Endothelial cell of umbilical vein (primary cell): Measurements from ENCODE around the gene CEP72. TPM values are rescaled to one million over a fixed set of nuclear protein-coding genes. Genes with fewer than 3 reads are reported as not detected.

Source experiments
- BruUV-seq: library from RNA; stranded (reverse); fragments of 400-500 nt; replicated peaks from 2 replicates; lab custom pipeline; 2021; lab: Mats Ljungman, UMichigan
- CTCF ChIA-PET: fragments of 300-600, 350-600 bp; sonication (Branson Sonifier 250); formaldehyde crosslinking; loops from one replicate; lab custom pipeline; 2021; ENCODE audit warnings: antibody characterized with exemption, inconsistent platforms; lab: Charles Lee
- POLR2A ChIA-PET: fragments of 300-600, 350-600 bp; sonication (Branson Sonifier 250); formaldehyde crosslinking; loops from one replicate; lab custom pipeline; 2021; ENCODE audit warnings: antibody characterized with exemption, inconsistent platforms; lab: Charles Lee
- DNase-seq: peaks from one replicate; pipeline ENCODE4 v3.0.0-alpha.2; 2011; ENCODE audit warnings: low read depth, low spot score
- FAIRE-seq: peaks from 2 replicates; lab custom pipeline; 2011; peaks lifted over from hg19 to GRCh38; lab: Jason Lieb, UNC
- H2AFZ ChIP-seq: 2 replicates; pipeline ENCODE4 v1.6.0; 2012; ENCODE audit warnings: low read depth, low read length, control low read depth, inconsistent platforms
- H3K27ac ChIP-seq: 2 replicates; pipeline ENCODE4 v1.5.1; 2011; ENCODE audit warnings: low read depth, mild to moderate bottlenecking, control low read depth, low read length, moderate library complexity; ENCODE audit not compliant: insufficient read depth
- H3K27me3 ChIP-seq, 2 experiments: 2 replicates each; pipeline versions ENCODE4 v1.6.0 to v1.6.1; 2011; ENCODE audit warnings: low read length in 2 of 2, mixed read lengths in 1 of 2; ENCODE audit not compliant: control insufficient read depth in 2 of 2, insufficient read depth in 2 of 2
- H3K36me3 ChIP-seq, 2 experiments: 2 replicates in 1 of 2; 3 replicates in 1 of 2; pipeline ENCODE4 v1.5.1; 2011; ENCODE audit warnings: low read length in 2 of 2, mild to moderate bottlenecking in 1 of 2, moderate library complexity in 1 of 2; ENCODE audit not compliant: control insufficient read depth in 2 of 2, insufficient read depth in 2 of 2; ENCODE audit errors: extremely low read depth in 1 of 2
- H3K4me1 ChIP-seq: 3 replicates; pipeline ENCODE4 v1.5.1; 2011; ENCODE audit warnings: mild to moderate bottlenecking, low read length; ENCODE audit not compliant: control insufficient read depth, insufficient read depth; ENCODE audit errors: extremely low read depth
- H3K4me2 ChIP-seq: 2 replicates; pipeline ENCODE4 v1.6.1; 2011; ENCODE audit warnings: low read length, control low read depth, mixed read lengths; ENCODE audit not compliant: insufficient read depth
- H3K4me3 ChIP-seq, 3 experiments: fragments of 200-600 bp in 1 of 3; sonication (generic), shearing (Covaris generic) in 1 of 3; replicated peaks in 1 of 3; 2 replicates each; pipeline ENCODE4 v1.5.1; 2011 to 2016; ENCODE audit warnings: control low read depth in 3 of 3, low read length in 3 of 3, mild to moderate bottlenecking in 2 of 3, inconsistent platforms in 1 of 3, low read depth in 1 of 3, moderate library complexity in 1 of 3; ENCODE audit not compliant: insufficient read depth in 1 of 3
- H3K79me2 ChIP-seq: 2 replicates; pipeline ENCODE4 v1.6.0; 2012; ENCODE audit warnings: low read length, inconsistent platforms; ENCODE audit not compliant: control insufficient read depth, insufficient read depth
- H3K9ac ChIP-seq: replicated peaks from 2 replicates; pipeline ENCODE3; 2011; ENCODE audit warnings: low read length, control low read depth; ENCODE audit not compliant: insufficient read depth; ENCODE audit errors: extremely low read depth
- H3K9me1 ChIP-seq: replicated peaks from 3 replicates; pipeline ENCODE4 v1.6.0; 2011; ENCODE audit warnings: mild to moderate bottlenecking, low read length; ENCODE audit not compliant: control insufficient read depth, insufficient read depth; ENCODE audit errors: extremely low read depth
- H3K9me3 ChIP-seq: replicated peaks from 2 replicates; pipeline ENCODE4 v1.5.1; 2012; ENCODE audit warnings: low read length, inconsistent platforms; ENCODE audit not compliant: control insufficient read depth, insufficient read depth
- H4K20me1 ChIP-seq: replicated peaks from 2 replicates; pipeline ENCODE3; 2011; ENCODE audit warnings: mild to moderate bottlenecking, low read length; ENCODE audit not compliant: control insufficient read depth, insufficient read depth; ENCODE audit errors: extremely low read depth
- EZH2 ChIP-seq: IDR thresholded peaks from 2 replicates; pipeline ENCODE4 v1.6.1; 2012; ENCODE audit warnings: borderline replicate concordance, low read depth, mild to moderate bottlenecking, moderate library complexity, low read length, inconsistent platforms; ENCODE audit not compliant: severe bottlenecking
- FOS ChIP-seq: IDR thresholded peaks from 2 replicates; pipeline ENCODE4 v1.6.1; 2011; ENCODE audit warnings: mild to moderate bottlenecking, low read length, moderate library complexity, borderline replicate concordance; ENCODE audit not compliant: insufficient read depth
- GATA2 ChIP-seq: IDR thresholded peaks from 2 replicates; pipeline ENCODE4 v1.7.0; 2011; ENCODE audit warnings: low read depth, mild to moderate bottlenecking, moderate library complexity, mixed read lengths, low read length; ENCODE audit not compliant: insufficient read length, insufficient read depth
- JUN ChIP-seq: IDR thresholded peaks from 2 replicates; pipeline ENCODE4 v1.6.1; 2011; ENCODE audit warnings: borderline replicate concordance, low read depth; ENCODE audit not compliant: insufficient read length, insufficient read depth
- MYC ChIP-seq: IDR thresholded peaks from one replicate; pipeline ENCODE4 v1.6.1; 2011; ENCODE audit warnings: mild to moderate bottlenecking, low read depth, low read length
- POLR2A ChIP-seq: IDR thresholded peaks from 2 replicates; pipeline ENCODE4 v1.6.1; 2012; ENCODE audit warnings: low read depth, mild to moderate bottlenecking, control low read depth, low read length
- POLR2AphosphoS5 ChIP-seq: IDR thresholded peaks from 2 replicates; pipeline ENCODE4 v1.6.1; 2012; ENCODE audit warnings: low read depth, mild to moderate bottlenecking, control low read depth, low read length, moderate library complexity; ENCODE audit not compliant: insufficient read depth
- dilution Hi-C: fragments of 300-500 bp; cut with MboI; formaldehyde crosslinking; loops from one replicate; pipeline ENCODE4 v1.15.0; 2019; ENCODE audit warnings: low sequenced_read_pairs; ENCODE audit not compliant: extremely low pct_ligation_motif_present
- intact Hi-C: fragments of 100-400 bp; cut with micrococcal nuclease; formaldehyde crosslinking; loops from one replicate; pipeline ENCODE4 v1.10.0; 2022
- polyA plus RNA-seq, 4 experiments: library from polyadenylated mRNA; depleted of rRNA in 3 of 4; stranded (reverse) in 3 of 4; unstranded in 1 of 4; fragments of >200 nt; gene quantifications; 2 replicates each; pipeline versions ENCODE4 v1.2.1 to v1.2.3, GENCODE V29; 2011 to 2012; ENCODE audit warnings: missing spikeins in 1 of 4
- total RNA-seq: library from RNA; stranded (reverse); gene quantifications from 2 replicates; pipeline ENCODE4 v1.2.3, GENCODE V29; 2021
- TF ChIP-seq, protein P1 (sequence below), 2 donors: IDR thresholded peaks; 1 replicate in 1 of 2; 2 replicates in 1 of 2; pipeline ENCODE4 v1.5.1; 2011; ENCODE audit warnings: low read length in 2 of 2, mild to moderate bottlenecking in 2 of 2, moderate library complexity in 2 of 2, control low read depth in 1 of 2, inconsistent platforms in 1 of 2, low read depth in 1 of 2; ENCODE audit not compliant: insufficient read depth in 1 of 2; ENCODE audit errors: extremely low read depth in 1 of 2
- TF ChIP-seq, protein P2 (sequence below): IDR thresholded peaks from 2 replicates; pipeline ENCODE4 v1.6.1; 2011; ENCODE audit not compliant: insufficient read depth, insufficient read length

The CEP72 gene
- total and polyA plus RNA-seq, 2 donors (not counting 3 experiments of a cell fraction or from before 2014, with no cell fraction given): 2.9 to 9.5 TPM

DNA sequence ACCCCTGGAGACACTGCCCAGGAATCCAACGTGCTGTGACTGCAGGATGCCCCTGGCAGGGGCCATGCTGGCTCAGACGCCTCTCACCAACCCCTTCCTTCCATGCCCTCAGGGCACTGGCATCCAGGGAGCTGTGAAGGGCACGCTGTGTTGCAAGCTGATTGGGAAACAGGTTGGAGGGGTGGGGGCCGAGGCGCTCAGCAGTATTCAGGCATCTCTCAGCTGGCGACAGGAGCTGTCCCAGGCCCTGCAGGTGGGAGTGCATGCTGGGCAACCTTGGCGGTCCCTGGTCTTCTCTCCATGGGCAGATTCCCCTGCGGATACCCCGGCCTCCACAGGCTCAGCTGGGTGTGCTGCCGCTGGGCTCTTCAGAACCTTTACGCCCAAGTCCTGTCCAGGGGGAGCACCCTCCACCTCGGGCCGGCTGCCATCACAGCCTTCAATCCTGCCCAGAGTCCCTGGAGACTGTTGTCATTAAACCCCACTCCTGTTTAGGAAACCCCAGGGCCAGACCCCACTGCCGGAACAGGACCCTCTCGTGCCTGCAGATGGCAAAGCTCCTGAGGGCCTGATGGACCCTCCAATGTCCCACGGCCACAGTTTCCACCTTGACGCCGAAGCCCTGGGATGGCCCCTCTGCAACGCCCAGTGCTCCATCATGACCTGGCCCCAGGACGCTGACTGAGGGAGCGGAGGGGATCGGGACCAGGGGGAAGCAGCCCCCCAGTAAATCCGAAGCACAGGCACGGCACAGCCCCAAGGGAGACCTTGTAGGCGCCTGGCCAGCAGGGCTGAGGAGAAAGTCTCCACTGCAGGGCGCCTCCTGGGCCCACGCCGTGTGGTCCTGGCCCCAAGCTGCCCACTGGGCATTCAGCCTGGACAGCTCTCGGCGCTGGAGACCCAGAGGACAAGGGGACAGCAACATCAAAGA is 71.7 kb downstream of the CEP72 start:
- no peak for FAIRE-seq

More for the DNA sequence above, 71.7 kb downstream of the CEP72 start:
- Histone ChIP-seq H3K79me2 (no peaks in the 10 kb centered on the region), H3K4me1 (no peaks in the 10 kb centered on the region), H3K27ac (no peak overlapping the region), H3K27me3 (no peaks in the 10 kb centered on the region), H3K4me3 (no peak overlapping the region), H2AFZ (no peak overlapping the region), H3K9ac (no peak overlapping the region), H4K20me1 (no peaks in the 10 kb centered on the region), H3K4me2 (no peak overlapping the region), H3K9me3 (no peaks in the 10 kb centered on the region), H3K36me3 (no peaks in the 10 kb centered on the region), H3K9me1 (no peaks in the 10 kb centered on the region)
- DNase-seq: no peak
- ChIA-PET CTCF (no interaction called here), POLR2A (no interaction called here)
- TF ChIP-seq, protein P1, sequence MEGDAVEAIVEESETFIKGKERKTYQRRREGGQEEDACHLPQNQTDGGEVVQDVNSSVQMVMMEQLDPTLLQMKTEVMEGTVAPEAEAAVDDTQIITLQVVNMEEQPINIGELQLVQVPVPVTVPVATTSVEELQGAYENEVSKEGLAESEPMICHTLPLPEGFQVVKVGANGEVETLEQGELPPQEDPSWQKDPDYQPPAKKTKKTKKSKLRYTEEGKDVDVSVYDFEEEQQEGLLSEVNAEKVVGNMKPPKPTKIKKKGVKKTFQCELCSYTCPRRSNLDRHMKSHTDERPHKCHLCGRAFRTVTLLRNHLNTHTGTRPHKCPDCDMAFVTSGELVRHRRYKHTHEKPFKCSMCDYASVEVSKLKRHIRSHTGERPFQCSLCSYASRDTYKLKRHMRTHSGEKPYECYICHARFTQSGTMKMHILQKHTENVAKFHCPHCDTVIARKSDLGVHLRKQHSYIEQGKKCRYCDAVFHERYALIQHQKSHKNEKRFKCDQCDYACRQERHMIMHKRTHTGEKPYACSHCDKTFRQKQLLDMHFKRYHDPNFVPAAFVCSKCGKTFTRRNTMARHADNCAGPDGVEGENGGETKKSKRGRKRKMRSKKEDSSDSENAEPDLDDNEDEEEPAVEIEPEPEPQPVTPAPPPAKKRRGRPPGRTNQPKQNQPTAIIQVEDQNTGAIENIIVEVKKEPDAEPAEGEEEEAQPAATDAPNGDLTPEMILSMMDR (IDR thresholded peaks at IDR 0.05; ENCODE audit: extremely low read depth in 1 of 2, insufficient read depth in 1 of 2, low read depth in 1 of 2, low read length in 2 of 2): no peak
- TF ChIP-seq POLR2AphosphoS5: no peak
- no peak for TF ChIP-seq POLR2A
- TF ChIP-seq EZH2: no peak
- no peak for TF ChIP-seq GATA2
- no peak for TF ChIP-seq JUN
- TF ChIP-seq MYC: no peak
- no peak for TF ChIP-seq FOS
- TF ChIP-seq, protein P2, sequence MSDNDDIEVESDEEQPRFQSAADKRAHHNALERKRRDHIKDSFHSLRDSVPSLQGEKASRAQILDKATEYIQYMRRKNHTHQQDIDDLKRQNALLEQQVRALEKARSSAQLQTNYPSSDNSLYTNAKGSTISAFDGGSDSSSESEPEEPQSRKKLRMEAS: no peak
- BruUV-seq: no TSS peak
- intact Hi-C loops: no loop called here
- dilution Hi-C loops: no loop called here
